OCI-LY1 (cell line): ENCODE data around the gene PGS1.

Source experiments
- CTCF ChIP-seq: fragments of 200-600 bp; sonication (generic), shearing (Covaris generic); IDR thresholded peaks from 2 replicates; pipeline ENCODE4 v1.5.1; 2017; ENCODE audit warnings: mild to moderate bottlenecking, antibody characterized with exemption, low read length, moderate library complexity, mixed read lengths
- EZH2 ChIP-seq: fragments of 200-600 bp; sonication (generic), shearing (Covaris generic); IDR thresholded peaks from 2 replicates; pipeline ENCODE4 v1.8.0; 2017; ENCODE audit warnings: borderline replicate concordance, mixed run types, mild to moderate bottlenecking, antibody characterized with exemption, low read length, moderate library complexity, mixed read lengths

GRCh38 chr17:78409191-78409928 is 30.9 kb downstream of the PGS1 start:
- no peak for TF ChIP-seq CTCF
- no peak for TF ChIP-seq EZH2
